ENCODE data around the gene UTS2B. TPM values are rescaled to one million over a fixed set of nuclear protein-coding genes. Genes with fewer than 3 reads are reported as not detected.

Gene UTS2B
- total RNA-seq, 1 experiment from 2014 or later = 1.1 TPM

DNA sequence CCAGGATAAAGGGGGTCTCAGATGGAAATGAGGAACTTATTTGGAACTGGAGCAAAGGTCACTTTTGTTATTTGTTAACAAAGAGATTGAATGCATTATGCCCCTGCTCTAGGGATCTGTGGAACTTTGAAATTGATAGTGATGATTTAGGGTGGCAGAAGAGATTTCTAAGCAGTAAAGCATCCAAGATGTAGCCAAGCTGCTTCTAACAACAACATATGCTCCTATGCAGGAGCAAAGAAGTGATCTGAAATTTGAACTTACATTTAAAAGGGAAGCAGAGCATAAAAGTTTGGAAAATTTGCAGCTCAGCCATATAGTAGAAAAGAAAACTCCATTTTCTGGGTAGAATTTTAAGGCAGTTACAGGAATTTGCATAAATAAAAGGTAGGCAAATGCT lies 31.5 kb downstream of the UTS2B start:
- H3K9me3 ChIP-seq (ENCODE audit: insufficient read depth, low read depth) = no peaks in the 10 kb centered on the region
- H3K9me2 ChIP-seq (ENCODE audit: insufficient read depth) = no peaks in the 10 kb centered on the region
- no peaks in the 10 kb centered on the region for H3K4me1 ChIP-seq (replicated peaks; ENCODE audit: insufficient read depth)
- no peaks in the 10 kb centered on the region for H4K20me1 ChIP-seq (ENCODE audit: insufficient read depth)
- no peak overlapping the region for H3K27ac ChIP-seq
- no TSS peak for BruUV-seq (replicated peaks)
- TF ChIP-seq, protein P1, sequence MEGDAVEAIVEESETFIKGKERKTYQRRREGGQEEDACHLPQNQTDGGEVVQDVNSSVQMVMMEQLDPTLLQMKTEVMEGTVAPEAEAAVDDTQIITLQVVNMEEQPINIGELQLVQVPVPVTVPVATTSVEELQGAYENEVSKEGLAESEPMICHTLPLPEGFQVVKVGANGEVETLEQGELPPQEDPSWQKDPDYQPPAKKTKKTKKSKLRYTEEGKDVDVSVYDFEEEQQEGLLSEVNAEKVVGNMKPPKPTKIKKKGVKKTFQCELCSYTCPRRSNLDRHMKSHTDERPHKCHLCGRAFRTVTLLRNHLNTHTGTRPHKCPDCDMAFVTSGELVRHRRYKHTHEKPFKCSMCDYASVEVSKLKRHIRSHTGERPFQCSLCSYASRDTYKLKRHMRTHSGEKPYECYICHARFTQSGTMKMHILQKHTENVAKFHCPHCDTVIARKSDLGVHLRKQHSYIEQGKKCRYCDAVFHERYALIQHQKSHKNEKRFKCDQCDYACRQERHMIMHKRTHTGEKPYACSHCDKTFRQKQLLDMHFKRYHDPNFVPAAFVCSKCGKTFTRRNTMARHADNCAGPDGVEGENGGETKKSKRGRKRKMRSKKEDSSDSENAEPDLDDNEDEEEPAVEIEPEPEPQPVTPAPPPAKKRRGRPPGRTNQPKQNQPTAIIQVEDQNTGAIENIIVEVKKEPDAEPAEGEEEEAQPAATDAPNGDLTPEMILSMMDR (conservative IDR thresholded peaks at IDR 0.05) = no peak
- no peak for TF ChIP-seq EZH2 (IDR thresholded peaks at IDR 0.05; ENCODE audit: low read depth)
- no peak overlapping the region for H3K4me2 ChIP-seq
- peak in 1 of 2 experiments; percentile 6 for DNase-seq
- H2AFZ ChIP-seq = no peak overlapping the region
- no peaks in the 10 kb centered on the region for H3K27me3 ChIP-seq (ENCODE audit: insufficient read depth, low read depth)
- H3K36me3 ChIP-seq (ENCODE audit: low read depth) = no peaks in the 10 kb centered on the region
- no peak overlapping the region for H3K4me3 ChIP-seq
- ChIA-PET POLR2A (ENCODE audit: unreplicated experiment) (no interaction called here), CTCF (interaction anchor here (0.6 kb wide), 1 partner anchor 39 kb away, joined by 4 read pairs; no protein-coding TSS in a partner anchor)
- H3F3A ChIP-seq (ENCODE audit: insufficient read depth, low read depth) = no peaks in the 10 kb centered on the region
- intact Hi-C loops (cut with micrococcal nuclease; ENCODE audit: unreplicated experiment) = no loop called here
- H3K79me2 ChIP-seq (ENCODE audit: low read depth) = no peaks in the 10 kb centered on the region

DNA sequence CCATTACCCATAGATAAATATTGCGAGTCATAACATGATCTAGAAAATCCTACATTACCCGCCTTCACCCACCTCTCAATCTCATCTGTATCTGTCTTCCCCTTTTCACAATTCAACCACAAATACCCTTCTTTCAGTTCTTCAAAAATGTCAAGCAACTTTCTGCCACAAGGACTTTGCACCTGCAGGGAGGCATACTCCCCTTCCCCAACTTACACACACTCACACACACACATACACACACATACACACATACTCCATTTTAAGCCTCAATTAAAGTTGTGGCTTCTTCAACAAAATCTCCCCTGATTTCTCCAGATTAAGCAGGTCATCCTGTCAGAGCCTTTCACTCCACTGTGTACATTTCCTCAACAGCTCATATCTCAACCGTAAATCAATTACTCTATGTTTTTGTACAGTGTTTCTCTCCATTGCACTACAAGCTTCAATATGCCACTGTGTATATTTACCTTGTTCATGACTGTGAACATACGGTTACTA lies 34.2 kb downstream of the UTS2B start:
- Histone ChIP-seq H3F3A (ENCODE audit: insufficient read depth, low read depth) (no peaks in the 10 kb centered on the region), H3K9me2 (ENCODE audit: insufficient read depth) (no peaks in the 10 kb centered on the region), H3K36me3 (ENCODE audit: low read depth) (no peaks in the 10 kb centered on the region), H3K4me1 (replicated peaks; ENCODE audit: insufficient read depth) (no peaks in the 10 kb centered on the region), H3K4me3 (no peak overlapping the region), H3K9me3 (ENCODE audit: insufficient read depth, low read depth) (no peaks in the 10 kb centered on the region), H3K27ac (no peak overlapping the region), H3K27me3 (ENCODE audit: insufficient read depth, low read depth) (no peaks in the 10 kb centered on the region), H2AFZ (no peak overlapping the region), H3K79me2 (ENCODE audit: low read depth) (no peaks in the 10 kb centered on the region), H4K20me1 (ENCODE audit: insufficient read depth) (no peaks in the 10 kb centered on the region), H3K4me2 (no peak overlapping the region)
- CTCF ChIA-PET = no interaction called here
- POLR2A ChIA-PET (ENCODE audit: unreplicated experiment) = no interaction called here
- TF ChIP-seq EZH2 (IDR thresholded peaks at IDR 0.05; ENCODE audit: low read depth) = no peak
- TF ChIP-seq, protein P1 (conservative IDR thresholded peaks at IDR 0.05) = no peak
- DNase-seq = peak in 1 of 2 experiments; percentile 21
- intact Hi-C loops (cut with micrococcal nuclease; ENCODE audit: unreplicated experiment) = no loop called here
- no TSS peak for BruUV-seq (replicated peaks)

GRCh38 chr3:191294291-191294690 lies 36.0 kb downstream of the UTS2B start:
- no peak overlapping the region for H2AFZ ChIP-seq
- DNase-seq = no peak
- H3K9me3 ChIP-seq (ENCODE audit: insufficient read depth, low read depth) = no peaks in the 10 kb centered on the region
- no peak for TF ChIP-seq EZH2 (IDR thresholded peaks at IDR 0.05; ENCODE audit: low read depth)
- TF ChIP-seq, protein P1 (conservative IDR thresholded peaks at IDR 0.05) = no peak
- H3K27me3 ChIP-seq (ENCODE audit: insufficient read depth, low read depth) = no peaks in the 10 kb centered on the region
- ChIA-PET POLR2A (ENCODE audit: unreplicated experiment) (no interaction called here), CTCF (no interaction called here)
- intact Hi-C loops (cut with micrococcal nuclease; ENCODE audit: unreplicated experiment) = no loop called here
- no peaks in the 10 kb centered on the region for H3F3A ChIP-seq (ENCODE audit: insufficient read depth, low read depth)
- BruUV-seq (replicated peaks) = no TSS peak
- H3K4me3 ChIP-seq = no peak overlapping the region
- H3K4me1 ChIP-seq (replicated peaks; ENCODE audit: insufficient read depth) = no peaks in the 10 kb centered on the region
- H3K9me2 ChIP-seq (ENCODE audit: insufficient read depth) = no peaks in the 10 kb centered on the region
- no peak overlapping the region for H3K4me2 ChIP-seq
- no peak overlapping the region for H3K27ac ChIP-seq
- H3K36me3 ChIP-seq (ENCODE audit: low read depth) = no peaks in the 10 kb centered on the region
- H3K79me2 ChIP-seq (ENCODE audit: low read depth) = no peaks in the 10 kb centered on the region
- no peaks in the 10 kb centered on the region for H4K20me1 ChIP-seq (ENCODE audit: insufficient read depth)

All from PC-9 (cell line).